ENCODE results near the gene ALCAM.
A peak's percentile ranks its signal among the peaks of the same experiment; 100 is the strongest.

The ALCAM gene

DNA sequence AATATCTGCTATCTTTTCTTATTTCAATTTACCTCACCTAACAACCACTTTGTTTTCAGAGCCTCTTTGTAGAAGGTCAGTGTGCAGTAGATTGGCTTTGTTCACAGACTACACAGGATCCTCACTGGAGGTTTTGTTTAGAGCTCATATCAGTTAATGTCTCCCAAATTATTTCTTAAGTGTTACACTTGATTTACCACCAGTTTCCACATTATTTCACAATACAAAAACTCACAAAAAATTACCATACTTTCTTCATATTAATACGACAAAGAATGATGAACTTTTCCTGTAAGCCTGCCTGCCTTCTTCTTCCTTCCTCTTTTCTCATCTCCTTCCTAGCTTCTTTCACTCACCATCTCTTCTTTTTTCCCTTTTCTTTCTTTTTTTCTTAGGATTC, 133.3 kb downstream of the ALCAM start:
- no peak for DNase-seq

GRCh38 chr3:105502333-105502732, 135.6 kb downstream of the ALCAM start:
- no peak for DNase-seq

GRCh38 chr3:105503191-105503593, 136.5 kb downstream of the ALCAM start:
- no peak for DNase-seq

- DNase-seq = no peak
Measured at GRCh38 chr3:105504440-105504951, 137.8 kb downstream of the ALCAM start.

DNA sequence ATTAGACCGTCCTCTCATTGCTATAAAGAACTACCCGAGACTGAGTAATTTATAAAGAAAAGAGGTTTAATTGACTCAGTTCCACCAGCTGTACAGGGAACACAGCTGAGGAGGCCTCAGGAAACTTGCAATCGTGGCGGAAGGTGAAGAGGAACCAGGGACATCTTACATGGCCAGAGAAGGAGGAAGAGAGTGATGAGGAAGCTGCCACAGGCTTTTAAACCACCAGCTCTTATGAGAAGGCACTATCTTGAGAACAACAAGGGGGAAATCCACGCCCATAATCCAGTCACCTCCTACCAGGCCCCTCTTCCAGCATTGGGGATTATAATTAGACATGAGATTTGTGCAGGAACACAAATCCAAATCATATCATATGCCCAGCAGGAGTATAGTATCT, 138.5 kb downstream of the ALCAM start:
- no peak for DNase-seq

DNA sequence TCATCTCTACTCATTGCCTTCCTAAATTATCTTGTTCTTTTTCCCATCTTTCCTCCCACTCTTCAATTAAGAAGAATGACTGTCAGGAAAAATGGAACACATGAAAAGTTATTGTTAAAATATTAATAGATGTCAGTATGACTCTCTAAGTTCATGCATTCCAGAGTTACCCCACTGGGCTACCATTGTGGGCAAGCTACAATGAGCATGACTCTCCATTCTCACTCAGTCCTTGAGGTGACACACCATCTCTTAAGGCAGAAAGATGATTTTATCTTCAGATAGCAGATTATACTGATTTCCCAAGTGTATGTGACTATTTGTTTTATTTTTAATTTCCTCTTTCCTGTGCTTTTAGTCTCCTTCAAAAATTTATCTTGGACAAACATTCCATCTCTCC, 144.3 kb downstream of the ALCAM start:
- DNase-seq = peak; percentile 63

DNA sequence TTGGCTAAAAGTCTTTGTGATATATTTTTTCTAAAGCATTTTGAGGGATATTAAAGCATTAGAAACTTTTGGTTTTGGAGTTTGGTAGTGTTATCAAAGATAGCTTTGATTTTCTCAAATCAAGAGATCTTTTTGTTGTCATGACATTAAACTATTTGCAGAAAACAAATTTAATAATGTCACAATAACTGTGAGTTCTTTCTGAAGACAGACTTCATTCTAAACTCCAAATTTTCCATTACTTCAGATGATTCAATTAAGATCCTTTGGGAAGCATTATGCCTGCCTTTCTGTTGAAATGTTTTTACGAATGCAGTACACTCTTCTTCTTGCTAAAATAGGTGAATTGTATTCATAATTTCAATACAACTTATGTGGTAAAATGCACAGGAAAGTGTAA, 145.4 kb downstream of the ALCAM start:
- DNase-seq = no peak

DNA sequence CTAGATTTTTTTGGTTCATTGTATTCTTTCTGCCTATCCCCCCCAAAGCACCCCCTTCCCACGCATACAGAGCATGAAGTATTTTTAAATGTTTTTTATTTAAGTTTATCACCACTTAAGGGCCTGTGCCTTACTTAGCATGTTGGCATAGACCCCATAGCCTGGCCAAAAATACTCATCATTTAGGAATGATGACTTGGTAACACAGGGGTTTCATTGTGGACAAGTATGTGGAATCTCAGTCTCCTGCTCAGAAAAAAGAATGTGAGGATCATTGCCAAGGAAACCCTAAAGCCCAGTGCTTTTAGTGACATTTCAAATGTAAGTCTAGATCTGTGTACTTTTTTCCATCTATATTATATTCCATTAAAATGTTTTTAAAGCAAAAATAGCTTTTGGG, 146.3 kb downstream of the ALCAM start:
- peak; percentile 92 for DNase-seq

DNA sequence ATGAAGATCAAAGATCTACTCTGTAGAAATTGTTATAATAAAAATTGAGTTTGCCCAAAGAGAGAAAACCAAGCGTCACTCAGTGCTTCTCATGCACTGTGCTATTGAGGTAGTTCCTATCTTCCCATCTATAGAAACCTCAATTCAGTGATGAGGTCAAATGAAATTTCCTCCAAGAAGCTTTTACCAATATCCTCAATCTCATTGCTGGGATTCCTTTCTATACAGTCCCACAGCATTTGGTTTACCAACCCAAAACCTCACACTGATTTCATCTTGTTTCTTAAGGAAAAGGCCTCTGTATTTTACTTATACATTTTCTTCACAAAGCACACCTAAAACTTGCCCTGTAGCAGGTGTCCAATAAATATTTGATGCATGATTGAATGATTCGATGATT, 147.2 kb downstream of the ALCAM start:
- peak; percentile 74 for DNase-seq

- DNase-seq = no peak
Measured at GRCh38 chr3:105515372-105515771, 148.7 kb downstream of the ALCAM start.

DNA sequence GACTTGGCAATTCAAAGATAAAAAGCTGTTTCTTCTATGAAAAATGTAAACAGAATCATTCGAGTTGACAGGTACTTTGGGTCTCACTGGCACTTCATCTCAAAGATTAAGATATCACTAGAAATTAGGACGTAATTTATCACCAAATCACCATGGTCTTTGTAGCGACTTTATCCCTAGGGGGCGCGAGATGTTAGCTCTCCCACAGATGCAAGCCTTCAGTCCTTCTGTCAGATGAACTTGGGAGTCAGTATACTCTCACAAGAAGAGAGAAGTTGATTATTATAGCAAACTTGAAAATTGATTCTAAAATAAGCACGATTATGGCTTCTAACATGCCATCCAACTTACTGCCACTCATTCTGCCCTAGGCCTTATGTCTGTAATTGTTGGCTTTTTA, 150.3 kb downstream of the ALCAM start:
- DNase-seq = no peak

GRCh38 chr3:105518203-105518602, 151.5 kb downstream of the ALCAM start:
- no peak for DNase-seq

DNA sequence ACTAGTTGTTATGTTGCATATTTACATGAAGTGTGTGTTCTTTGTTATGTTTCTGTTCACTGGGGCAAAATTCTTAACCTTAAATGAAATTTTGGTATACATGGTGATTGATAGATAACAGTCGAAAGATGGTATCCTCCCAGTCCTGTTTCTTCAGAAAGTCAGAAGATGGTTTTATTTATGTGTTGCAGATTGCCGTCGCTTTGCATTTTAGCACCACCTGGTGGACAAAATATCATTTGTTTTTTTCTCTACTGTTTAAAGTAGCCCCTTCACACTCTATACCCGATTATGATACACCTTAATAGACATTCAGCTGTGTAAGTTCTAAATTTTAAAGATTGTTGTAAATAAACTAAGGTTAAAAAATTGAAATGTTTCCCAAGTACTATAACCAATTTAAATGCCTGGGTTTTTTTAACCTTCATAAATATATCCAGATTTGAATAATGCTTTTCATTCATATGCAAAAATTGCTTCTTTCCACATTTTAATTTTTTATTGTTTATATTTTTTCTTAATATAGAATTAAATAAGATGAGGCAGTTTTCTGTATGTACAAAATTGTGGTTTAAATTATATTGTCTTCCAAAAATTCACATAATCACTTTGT, 152.2 kb downstream of the ALCAM start:
- DNase-seq = peak; percentile 72

GRCh38 chr3:105521770-105522169, 155.1 kb downstream of the ALCAM start:
- no peak for DNase-seq

GRCh38 chr3:105523501-105523900, 156.8 kb downstream of the ALCAM start:
- DNase-seq = peak; percentile 25

- DNase-seq = no peak
Measured at GRCh38 chr3:105525531-105525930, 158.8 kb downstream of the ALCAM start.

DNA sequence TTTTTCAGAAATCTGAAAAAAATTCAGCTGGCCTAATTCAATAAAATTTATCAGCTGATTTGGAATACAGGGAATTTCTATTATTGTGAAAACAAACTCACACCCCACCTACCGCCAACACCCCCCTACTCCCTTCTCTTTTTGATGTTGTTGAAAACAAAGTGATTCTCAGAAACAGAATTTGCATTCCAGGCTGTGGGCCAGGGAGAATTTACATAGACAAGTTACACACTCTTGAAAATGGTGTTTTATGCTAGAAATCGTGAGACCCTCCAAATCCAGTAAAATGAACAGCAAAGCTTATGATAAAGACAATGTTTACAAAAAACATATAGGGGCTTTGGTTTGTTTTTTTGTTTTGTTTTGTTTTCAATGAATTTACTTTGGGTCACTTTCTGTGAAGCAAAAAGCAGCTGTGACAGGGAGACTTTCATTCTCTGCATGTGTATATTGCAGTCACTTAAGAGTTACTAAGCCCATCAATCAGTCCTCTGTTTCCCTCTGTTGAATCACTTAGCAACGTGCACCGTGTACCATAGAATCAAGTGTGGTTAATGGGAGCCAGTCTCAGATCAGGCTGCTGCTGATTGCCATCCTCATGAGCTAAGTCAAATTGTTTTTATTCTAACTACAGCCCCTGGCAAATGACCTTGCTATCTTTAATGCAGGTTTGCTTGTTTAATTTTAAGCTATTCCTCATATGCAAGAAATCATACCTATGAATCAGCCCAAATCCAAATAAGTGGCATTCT, 159.8 kb downstream of the ALCAM start:
- peak; percentile 34 for DNase-seq

- no peak for DNase-seq
Measured at GRCh38 chr3:105527535-105527934, 160.8 kb downstream of the ALCAM start.

DNA sequence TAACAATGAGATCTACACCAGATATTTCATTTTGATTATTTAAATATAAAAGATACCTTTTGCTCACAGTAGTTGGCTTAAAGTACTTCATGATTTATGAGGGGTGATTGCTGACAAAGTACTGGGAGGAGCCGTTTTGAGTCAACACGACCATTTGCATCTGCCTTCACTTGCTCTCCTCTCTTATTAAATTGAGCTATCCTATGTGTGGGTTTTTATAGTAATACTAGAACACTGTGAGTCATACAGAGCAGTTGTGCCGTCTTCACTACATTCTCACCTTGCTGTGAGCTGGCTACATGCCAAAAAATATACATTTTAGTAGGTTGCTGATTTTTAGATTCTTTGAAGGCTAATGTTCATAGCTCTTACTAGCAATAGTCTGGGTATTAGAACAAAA, 161.2 kb downstream of the ALCAM start:
- DNase-seq = peak; percentile 32

- no peak for DNase-seq
Measured at GRCh38 chr3:105528955-105529354, 162.2 kb downstream of the ALCAM start.

- DNase-seq = no peak
Measured at GRCh38 chr3:105529456-105529855, 162.7 kb downstream of the ALCAM start.

- DNase-seq = no peak
Measured at GRCh38 chr3:105532251-105532650, 165.5 kb downstream of the ALCAM start.

GRCh38 chr3:105533960-105534359, 167.3 kb downstream of the ALCAM start:
- no peak for DNase-seq

GRCh38 chr3:105534491-105534890, 167.8 kb downstream of the ALCAM start:
- DNase-seq = no peak

All from EL (cell line).